PC-3 (cell line): ENCODE results near the gene CAMK1D.

Experiments used
- CTCF ChIP-seq: fragments of 300-600 bp; sonication (generic); conservative IDR thresholded peaks from 2 replicates; pipeline ENCODE4 v1.5.1; 2017; ENCODE audit warnings: antibody characterized with exemption, low read depth, mild to moderate bottlenecking, low read length
- EZH2 ChIP-seq: fragments of 300-600 bp; sonication (generic); IDR thresholded peaks from one replicate; pipeline ENCODE4 v1.6.1; 2017; ENCODE audit warnings: antibody characterized with exemption, mild to moderate bottlenecking, low read length; ENCODE audit not compliant: unreplicated experiment

DNA sequence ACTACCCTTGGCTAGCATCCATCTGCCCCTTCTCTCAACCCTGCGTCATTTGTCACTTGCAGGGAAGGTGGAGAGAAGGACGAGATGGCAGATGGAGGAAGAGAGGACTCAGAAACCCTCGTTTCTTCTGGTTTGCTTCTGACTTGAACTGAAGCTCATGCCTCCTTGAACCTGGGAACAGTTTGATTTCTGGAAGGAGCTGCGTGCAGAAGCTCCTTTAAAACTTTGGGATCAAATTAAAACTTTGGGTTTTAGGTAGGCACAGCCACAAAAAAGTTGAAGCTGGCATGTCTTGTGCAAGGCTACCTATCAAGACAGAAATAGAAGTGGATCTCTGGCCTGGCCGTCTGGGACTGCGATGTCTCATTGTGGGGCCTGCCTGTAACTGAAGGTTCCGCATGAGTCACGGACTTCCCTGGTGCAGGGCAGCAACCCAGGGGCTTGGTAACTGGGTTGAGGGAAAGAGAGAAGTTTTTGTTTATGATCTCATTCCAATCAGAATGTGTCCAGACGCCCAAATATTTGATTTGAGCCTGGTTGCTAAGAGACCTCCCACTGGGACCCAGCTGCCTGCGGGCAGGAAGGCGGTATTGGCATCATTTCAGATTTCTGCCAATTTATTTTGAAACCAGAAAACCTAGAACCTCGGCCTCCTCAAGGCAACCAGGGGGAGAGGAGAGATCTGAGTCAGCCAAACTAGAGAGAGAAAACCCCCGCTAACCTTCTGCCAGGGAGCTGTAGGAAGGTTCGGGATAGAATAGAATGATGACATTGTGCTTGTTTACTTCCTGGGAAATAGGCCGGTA lies 15.8 kb upstream of the CAMK1D start:
- TF ChIP-seq CTCF = no peak
- no peak for TF ChIP-seq EZH2
